Thyroid gland (tissue), 4 donors: ENCODE measurements around the gene ADPRHL1.

ENCODE experiments used
- POLR2A ChIP-seq, 2 donors: fragments of 450-650 bp; IDR thresholded peaks; one replicate each; pipeline ENCODE4 v1.6.1; 2017; ENCODE audit warnings: antibody characterized with exemption in 2 of 2, mild to moderate bottlenecking in 2 of 2, moderate library complexity in 1 of 2
- TF ChIP-seq, protein P1 (sequence below), 6 experiments: fragments of 200-600 bp in 3 of 6; fragments of 450-650 bp in 3 of 6; sonication (generic) in 3 of 6; IDR thresholded peaks; one replicate each; pipeline ENCODE4 v1.5.1; 2016 to 2019; ENCODE audit warnings: antibody characterized with exemption in 6 of 6, mild to moderate bottlenecking in 2 of 6, inconsistent platforms in 1 of 6, moderate library complexity in 1 of 6

DNA sequence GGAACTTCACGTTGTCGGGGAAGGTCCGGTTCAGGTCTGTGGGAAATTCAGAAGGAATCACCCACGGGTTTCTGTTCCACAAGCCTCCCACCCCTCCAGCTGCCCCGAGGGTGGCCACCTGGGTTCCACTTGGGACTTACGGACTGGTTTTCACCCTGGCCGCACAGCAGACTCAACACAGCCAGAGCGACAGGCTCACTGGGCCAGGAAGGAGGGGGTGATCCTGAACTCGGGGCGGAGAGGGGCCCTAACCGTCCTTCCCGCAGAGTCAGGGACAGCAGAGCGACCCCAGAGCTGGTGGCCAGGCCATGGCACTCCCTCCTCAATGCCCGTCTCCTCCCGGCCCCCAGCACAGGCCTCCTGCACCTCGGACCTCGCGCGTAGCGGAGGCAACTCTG lies 102.4 kb downstream of the ADPRHL1 start:
- TF ChIP-seq, protein P1, sequence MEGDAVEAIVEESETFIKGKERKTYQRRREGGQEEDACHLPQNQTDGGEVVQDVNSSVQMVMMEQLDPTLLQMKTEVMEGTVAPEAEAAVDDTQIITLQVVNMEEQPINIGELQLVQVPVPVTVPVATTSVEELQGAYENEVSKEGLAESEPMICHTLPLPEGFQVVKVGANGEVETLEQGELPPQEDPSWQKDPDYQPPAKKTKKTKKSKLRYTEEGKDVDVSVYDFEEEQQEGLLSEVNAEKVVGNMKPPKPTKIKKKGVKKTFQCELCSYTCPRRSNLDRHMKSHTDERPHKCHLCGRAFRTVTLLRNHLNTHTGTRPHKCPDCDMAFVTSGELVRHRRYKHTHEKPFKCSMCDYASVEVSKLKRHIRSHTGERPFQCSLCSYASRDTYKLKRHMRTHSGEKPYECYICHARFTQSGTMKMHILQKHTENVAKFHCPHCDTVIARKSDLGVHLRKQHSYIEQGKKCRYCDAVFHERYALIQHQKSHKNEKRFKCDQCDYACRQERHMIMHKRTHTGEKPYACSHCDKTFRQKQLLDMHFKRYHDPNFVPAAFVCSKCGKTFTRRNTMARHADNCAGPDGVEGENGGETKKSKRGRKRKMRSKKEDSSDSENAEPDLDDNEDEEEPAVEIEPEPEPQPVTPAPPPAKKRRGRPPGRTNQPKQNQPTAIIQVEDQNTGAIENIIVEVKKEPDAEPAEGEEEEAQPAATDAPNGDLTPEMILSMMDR (IDR thresholded peaks at IDR 0.05): no peak
- TF ChIP-seq POLR2A (IDR thresholded peaks at IDR 0.05): no peak
